HepG2 (cell line): Measurements from ENCODE around the gene SRCAP. TPM values are rescaled to one million over a fixed set of nuclear protein-coding genes. Genes with fewer than 3 reads are reported as not detected.
A peak's percentile ranks its signal among the peaks of the same experiment; 100 is the strongest.

Experiments
- ATF7 ChIP-seq, 2 experiments: fragments of 450-650 bp in 1 of 2; sonication (generic) in 1 of 2; formaldehyde crosslinking in 1 of 2; IDR thresholded peaks; 2 replicates each; pipeline versions ENCODE4 v1.4.0 to v1.6.1; 2016 to 2020; ENCODE audit warnings: antibody characterized with exemption in 1 of 2, mild to moderate bottlenecking in 1 of 2, missing genetic modification reagents in 1 of 2
- CEBPB ChIP-seq: IDR thresholded peaks from 2 replicates; pipeline ENCODE4 v1.6.1; 2011; ENCODE audit warnings: low read depth, low read length, improper control_type of control experiment, borderline replicate concordance
- HMGXB3 ChIP-seq: sonication (generic); formaldehyde crosslinking; IDR thresholded peaks from 2 replicates; pipeline ENCODE4 v1.4.0; 2020; ENCODE audit warnings: missing genetic modification reagents, borderline replicate concordance
- IRF1 ChIP-seq: sonication (generic); formaldehyde crosslinking; IDR thresholded peaks from 2 replicates; pipeline ENCODE4 v1.4.0; 2020; ENCODE audit warnings: low read depth, mild to moderate bottlenecking, missing genetic modification reagents
- JUND ChIP-seq: sonication (generic); formaldehyde crosslinking; IDR thresholded peaks from 2 replicates; pipeline ENCODE4 v1.8.0; 2022; ENCODE audit warnings: mild to moderate bottlenecking, missing genetic modification reagents
- MXD4 ChIP-seq: IDR thresholded peaks from 2 replicates; pipeline ENCODE4 v1.6.1; 2016; ENCODE audit warnings: mild to moderate bottlenecking, missing biosample characterization, missing genetic modification reagents
- PLSCR1 ChIP-seq: sonication (generic); formaldehyde crosslinking; IDR thresholded peaks from 2 replicates; pipeline ENCODE4 v1.5.0; 2020; ENCODE audit warnings: missing genetic modification reagents, mild to moderate bottlenecking, borderline replicate concordance
- TBX2 ChIP-seq: sonication (generic); formaldehyde crosslinking; IDR thresholded peaks from 2 replicates; pipeline ENCODE4 v1.5.0; 2020; ENCODE audit warnings: missing genetic modification reagents, mild to moderate bottlenecking, borderline replicate concordance
- ZNF274 ChIP-seq: sonication (generic); formaldehyde crosslinking; IDR thresholded peaks from 2 replicates; pipeline ENCODE4 v1.5.1; 2020; ENCODE audit warnings: mild to moderate bottlenecking, missing genetic modification reagents
- ZNF770 ChIP-seq: sonication (generic); formaldehyde crosslinking; IDR thresholded peaks from 2 replicates; pipeline ENCODE4 v1.5.0; 2020; ENCODE audit warnings: mild to moderate bottlenecking, missing genetic modification reagents
- ZSCAN30 ChIP-seq: sonication (generic); formaldehyde crosslinking; IDR thresholded peaks from 2 replicates; pipeline ENCODE4 v1.5.0; 2020; ENCODE audit warnings: mild to moderate bottlenecking, missing genetic modification reagents
- polyA plus RNA-seq, 8 experiments: library from polyadenylated mRNA; depleted of rRNA in 3 of 8; stranded (reverse) in 7 of 8; unstranded in 1 of 8; fragments of >200 nt; fragmentation: Illumina TruSeq in 4 of 8; extraction: Trizol in 4 of 8; gene quantifications; 2 replicates each; pipeline versions ENCODE4 v1.2.1 to v1.2.3, GENCODE V29; 2011 to 2016; ENCODE audit warnings: low read depth in 4 of 8, missing spikeins in 1 of 8, mixed read lengths in 1 of 8; ENCODE audit not compliant: insufficient read depth in 1 of 8
- total RNA-seq, 5 experiments: library from RNA; depleted of rRNA; stranded (reverse); fragments of >200 nt; fragmentation: Illumina TruSeq; extraction: Trizol; gene quantifications; 2 replicates each; pipeline ENCODE4 v1.2.3, GENCODE V29; 2016; ENCODE audit warnings: low read depth in 1 of 5
- TF ChIP-seq, protein P1 (sequence below): sonication (generic); formaldehyde crosslinking; IDR thresholded peaks from 2 replicates; pipeline ENCODE4 v1.8.0; 2022; ENCODE audit warnings: mild to moderate bottlenecking, missing genetic modification reagents, moderate library complexity
- TF ChIP-seq, protein P2 (sequence below): sonication (generic); formaldehyde crosslinking; conservative IDR thresholded peaks from 2 replicates; pipeline ENCODE4 v1.4.0; 2020; ENCODE audit warnings: missing genetic modification reagents
- TF ChIP-seq, protein P3 (sequence below): sonication (generic); formaldehyde crosslinking; IDR thresholded peaks from 2 replicates; pipeline ENCODE4 v1.5.0; 2020; ENCODE audit warnings: mild to moderate bottlenecking, missing genetic modification reagents, moderate library complexity

Gene SRCAP
- total and polyA plus RNA-seq, 2 of the 13 experiments (the other 11 are each of a cell fraction or from before 2014, with no cell fraction given): 4.9 to 9.0 TPM

- peak; percentile 16 for TF ChIP-seq ZNF274 (CRISPR knock-in tag)
- TF ChIP-seq IRF1: no peak
- TF ChIP-seq ZSCAN30 (CRISPR knock-in tag): no peak
- TF ChIP-seq, protein P1, sequence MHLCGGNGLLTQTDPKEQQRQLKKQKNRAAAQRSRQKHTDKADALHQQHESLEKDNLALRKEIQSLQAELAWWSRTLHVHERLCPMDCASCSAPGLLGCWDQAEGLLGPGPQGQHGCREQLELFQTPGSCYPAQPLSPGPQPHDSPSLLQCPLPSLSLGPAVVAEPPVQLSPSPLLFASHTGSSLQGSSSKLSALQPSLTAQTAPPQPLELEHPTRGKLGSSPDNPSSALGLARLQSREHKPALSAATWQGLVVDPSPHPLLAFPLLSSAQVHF (CRISPR knock-in tag): no peak
- no peak; the same call in 1 of the 2 replicates for TF ChIP-seq MXD4 (CRISPR knock-in tag)
- no peak for TF ChIP-seq JUND (CRISPR knock-in tag)
- peak; percentile 45; the same call in 1 of the 2 replicates for TF ChIP-seq ATF7 (IDR thresholded peaks at IDR 0.05)
- TF ChIP-seq ATF7 (CRISPR knock-in tag; IDR thresholded peaks at IDR 0.05): no peak; the same call in 1 of the 2 replicates
- TF ChIP-seq, protein P2, sequence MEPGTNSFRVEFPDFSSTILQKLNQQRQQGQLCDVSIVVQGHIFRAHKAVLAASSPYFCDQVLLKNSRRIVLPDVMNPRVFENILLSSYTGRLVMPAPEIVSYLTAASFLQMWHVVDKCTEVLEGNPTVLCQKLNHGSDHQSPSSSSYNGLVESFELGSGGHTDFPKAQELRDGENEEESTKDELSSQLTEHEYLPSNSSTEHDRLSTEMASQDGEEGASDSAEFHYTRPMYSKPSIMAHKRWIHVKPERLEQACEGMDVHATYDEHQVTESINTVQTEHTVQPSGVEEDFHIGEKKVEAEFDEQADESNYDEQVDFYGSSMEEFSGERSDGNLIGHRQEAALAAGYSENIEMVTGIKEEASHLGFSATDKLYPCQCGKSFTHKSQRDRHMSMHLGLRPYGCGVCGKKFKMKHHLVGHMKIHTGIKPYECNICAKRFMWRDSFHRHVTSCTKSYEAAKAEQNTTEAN: 0 out of 2 replicates have a peak, but pooled peaks have one; percentile 28
- TF ChIP-seq ZNF770: no peak
- no peak for TF ChIP-seq PLSCR1 (CRISPR knock-in tag)
- TF ChIP-seq CEBPB: peak; percentile 79
- peak; percentile 82 for TF ChIP-seq TBX2
- TF ChIP-seq, protein P3, sequence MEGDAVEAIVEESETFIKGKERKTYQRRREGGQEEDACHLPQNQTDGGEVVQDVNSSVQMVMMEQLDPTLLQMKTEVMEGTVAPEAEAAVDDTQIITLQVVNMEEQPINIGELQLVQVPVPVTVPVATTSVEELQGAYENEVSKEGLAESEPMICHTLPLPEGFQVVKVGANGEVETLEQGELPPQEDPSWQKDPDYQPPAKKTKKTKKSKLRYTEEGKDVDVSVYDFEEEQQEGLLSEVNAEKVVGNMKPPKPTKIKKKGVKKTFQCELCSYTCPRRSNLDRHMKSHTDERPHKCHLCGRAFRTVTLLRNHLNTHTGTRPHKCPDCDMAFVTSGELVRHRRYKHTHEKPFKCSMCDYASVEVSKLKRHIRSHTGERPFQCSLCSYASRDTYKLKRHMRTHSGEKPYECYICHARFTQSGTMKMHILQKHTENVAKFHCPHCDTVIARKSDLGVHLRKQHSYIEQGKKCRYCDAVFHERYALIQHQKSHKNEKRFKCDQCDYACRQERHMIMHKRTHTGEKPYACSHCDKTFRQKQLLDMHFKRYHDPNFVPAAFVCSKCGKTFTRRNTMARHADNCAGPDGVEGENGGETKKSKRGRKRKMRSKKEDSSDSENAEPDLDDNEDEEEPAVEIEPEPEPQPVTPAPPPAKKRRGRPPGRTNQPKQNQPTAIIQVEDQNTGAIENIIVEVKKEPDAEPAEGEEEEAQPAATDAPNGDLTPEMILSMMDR (CRISPR knock-in tag): peak; percentile 97
- peak; percentile 96 for TF ChIP-seq HMGXB3
Observed at GRCh38 chr16:30657866-30658730, 40.9 kb upstream of the SRCAP start, which contains the start of gene FBRS (continued).
